CD4-positive, alpha-beta T cell treated with Interleukin-10 for 1 hour (primary cell): ENCODE data around the gene SFTPA2.
A peak's percentile ranks its signal among the peaks of the same experiment; 100 is the strongest.
"Not testable (repeated sequence)": the region's sequence is repeated elsewhere in the genome, so short reads cannot be mapped to it uniquely, and the experiment has no call there.

Source experiments
- DNase-seq: peaks from one replicate; pipeline ENCODE4 v3.0.0-alpha.2; 2020

Gene SFTPA2

DNA sequence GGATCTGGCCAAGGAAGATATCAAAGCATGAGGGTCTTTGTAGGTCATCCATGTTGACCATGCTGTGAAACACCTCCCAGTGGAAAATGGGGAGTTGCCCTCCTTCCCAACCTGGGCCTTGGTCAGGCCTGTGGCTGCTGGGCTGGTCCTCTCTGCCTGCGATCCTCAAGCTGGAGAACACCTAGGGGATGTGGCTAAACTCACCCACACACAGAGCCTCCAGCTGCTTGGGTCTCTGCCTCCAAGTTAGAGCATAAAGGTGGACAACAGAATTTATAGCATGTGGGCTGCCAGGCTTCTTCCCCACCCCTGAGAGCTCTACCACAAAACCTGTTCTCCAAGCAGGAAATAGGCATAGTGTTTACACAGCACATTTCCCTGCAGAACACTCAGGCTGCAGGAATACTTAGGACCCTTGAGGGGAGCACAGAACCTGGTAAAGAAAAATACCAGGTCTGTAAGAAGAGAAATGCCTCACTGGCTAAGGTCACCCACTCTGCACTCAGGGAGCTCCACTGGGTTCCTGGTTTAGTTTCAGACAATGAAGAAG is at the start of gene SFTPA2:
SFTPA2 (minus strand) TSS at position 248 of the 550 bp plus-strand sequence. CDS start 924 bp downstream, outside the sequence.
- DNase-seq, result no peak

GRCh38 chr10:79608505-79609375 is 48.5 kb upstream of the SFTPA2 start:
- peak; percentile 30 for DNase-seq

GRCh38 chr10:79605308-79605707 is 45.1 kb upstream of the SFTPA2 start:
- no peak for DNase-seq

GRCh38 chr10:79604294-79604693 is 44.1 kb upstream of the SFTPA2 start:
- DNase-seq, result no peak

- DNase-seq, result no peak
These were observed 42.7 kb upstream of the SFTPA2 start for GRCh38 chr10:79602953-79603352.

- DNase-seq, result no peak
These were observed 41.7 kb upstream of the SFTPA2 start for GRCh38 chr10:79601939-79602338.

DNA sequence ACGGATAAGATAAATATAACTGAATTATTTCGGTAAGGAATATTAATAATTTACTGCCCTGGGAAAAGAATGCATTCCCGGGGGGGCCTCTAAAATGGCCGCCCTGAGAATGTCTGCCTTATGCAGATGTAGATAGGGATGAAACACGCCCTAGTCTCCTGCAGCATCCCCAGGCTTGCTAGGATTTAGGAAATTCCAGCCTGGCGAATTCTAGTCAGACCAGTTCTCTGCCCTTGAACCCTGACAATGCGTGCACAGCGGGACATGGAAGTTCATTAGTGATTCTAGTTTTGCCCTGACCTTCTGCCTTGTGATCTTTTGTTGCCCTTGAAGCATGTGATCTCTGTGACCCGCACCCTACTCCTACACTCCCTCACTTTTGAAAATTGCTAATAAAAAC is 39.4 kb upstream of the SFTPA2 start:
- not testable (repeated sequence) for DNase-seq

DNA sequence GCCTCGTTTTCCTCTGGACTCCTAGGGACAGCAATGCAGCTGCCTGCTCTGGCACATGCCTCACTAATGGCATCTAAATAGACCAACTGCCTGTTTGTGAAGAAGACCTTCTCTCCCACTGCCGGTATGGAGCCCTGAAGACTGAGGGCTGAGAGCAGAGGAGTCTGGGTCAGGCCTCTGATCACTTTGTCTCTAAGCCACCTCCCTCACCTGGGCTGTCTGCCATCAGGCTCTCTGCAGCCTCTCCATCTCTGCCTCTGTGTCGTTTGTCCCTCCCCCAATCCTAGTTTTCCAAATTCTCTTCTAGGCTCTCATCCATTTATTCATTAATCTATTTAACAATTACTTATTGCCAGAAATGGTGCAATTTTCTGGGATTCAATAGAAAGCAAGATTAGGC is 35.3 kb upstream of the SFTPA2 start:
- DNase-seq, result no peak

DNA sequence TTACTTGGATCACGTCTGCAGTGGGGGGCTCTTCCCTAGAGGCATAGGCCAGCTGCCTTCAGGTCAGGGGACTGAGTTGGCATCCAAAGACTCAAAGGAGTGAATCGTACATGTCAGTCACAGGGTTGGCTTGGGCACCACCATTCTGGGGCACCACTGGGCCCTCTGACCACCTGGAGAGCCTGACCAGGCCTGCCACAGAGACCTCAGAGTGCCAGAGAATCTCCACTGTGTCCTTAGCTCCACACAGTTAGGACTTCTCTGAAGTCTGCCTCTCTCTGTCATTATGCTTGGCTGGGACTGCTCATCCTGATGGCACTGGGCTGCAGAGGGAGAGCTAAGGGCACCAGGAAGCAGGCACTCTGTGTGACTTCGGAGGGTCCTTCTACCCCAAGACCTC is 34.4 kb upstream of the SFTPA2 start:
- not testable (repeated sequence) for DNase-seq

DNA sequence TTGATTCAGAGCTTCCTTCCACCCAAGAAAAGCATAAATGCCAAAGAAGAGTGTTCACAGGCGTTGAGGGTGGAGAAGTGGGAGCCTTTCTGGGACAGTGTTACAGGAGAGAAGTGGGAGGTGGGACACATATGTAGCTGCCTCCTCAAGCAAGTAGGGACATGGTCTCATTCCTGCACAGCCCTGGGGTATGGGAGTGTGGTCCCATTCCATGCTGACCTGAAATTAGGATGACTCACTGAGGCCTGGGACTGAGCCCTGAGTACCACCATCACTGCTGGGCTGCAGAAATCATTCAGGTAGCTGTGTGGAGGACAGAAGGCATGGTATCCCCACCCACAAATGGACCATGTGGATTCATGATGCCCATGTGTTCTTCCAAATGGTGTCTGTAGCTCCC is 33.2 kb upstream of the SFTPA2 start:
- DNase-seq, result no peak

DNA sequence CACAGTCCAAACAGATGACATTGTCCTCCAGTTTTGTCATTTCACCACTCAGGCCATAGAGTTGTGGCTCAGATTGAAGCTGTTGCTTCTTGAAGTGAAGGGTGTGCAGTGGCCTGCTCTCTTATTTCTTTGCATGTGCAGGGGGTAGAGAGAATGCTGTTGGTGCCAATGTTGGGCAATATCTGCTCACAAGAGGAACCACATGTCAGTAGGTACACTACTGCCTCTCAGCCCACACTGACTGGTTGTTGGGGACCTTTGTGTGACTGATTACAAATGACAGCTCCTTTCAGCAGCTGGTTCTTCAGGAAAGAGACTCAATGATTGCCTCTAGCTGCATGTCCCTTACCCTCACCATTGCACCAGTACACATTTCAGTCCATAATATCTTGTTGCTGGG is 28.6 kb upstream of the SFTPA2 start:
- no peak for DNase-seq

GRCh38 chr10:79586933-79587332 is 26.7 kb upstream of the SFTPA2 start:
- DNase-seq, result no peak

DNA sequence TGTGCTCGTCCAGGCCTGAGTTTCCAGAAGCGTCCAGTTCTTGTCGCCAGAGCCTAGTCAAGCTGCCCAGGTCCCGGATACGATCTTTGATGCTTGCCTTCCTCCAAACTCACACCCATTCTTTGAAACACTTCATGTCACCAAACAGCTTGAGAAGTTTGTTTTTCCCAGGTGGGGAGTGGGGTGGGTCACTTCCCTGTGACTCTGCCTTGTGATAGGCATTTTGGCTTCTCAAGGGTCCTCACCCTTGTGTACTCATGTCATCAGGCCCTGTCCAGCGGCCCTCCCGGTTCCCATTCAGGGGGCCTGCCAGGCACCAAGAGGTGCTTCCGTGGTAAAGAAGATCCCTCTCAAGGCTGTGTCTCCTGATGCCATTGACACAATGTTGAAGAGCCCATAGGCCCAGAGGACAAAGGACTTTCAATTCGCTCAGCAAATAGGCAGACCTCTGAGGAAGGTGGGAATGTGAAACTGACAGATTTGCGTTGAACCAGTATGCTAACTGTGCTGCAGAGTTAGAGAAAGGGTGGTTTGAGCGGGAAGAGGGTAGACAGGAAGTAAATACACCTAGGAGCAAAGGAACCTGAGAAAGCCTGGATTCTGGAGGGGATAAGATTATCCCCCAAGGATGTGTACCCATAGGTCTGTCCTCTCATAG is 25.8 kb upstream of the SFTPA2 start:
- no peak for DNase-seq

- DNase-seq, result no peak
These were observed 23.3 kb upstream of the SFTPA2 start for GRCh38 chr10:79583488-79584024.

GRCh38 chr10:79582954-79583353 is 22.7 kb upstream of the SFTPA2 start:
- DNase-seq, result not testable (repeated sequence)

GRCh38 chr10:79582096-79582495 is 21.9 kb upstream of the SFTPA2 start:
- DNase-seq, result no peak

DNA sequence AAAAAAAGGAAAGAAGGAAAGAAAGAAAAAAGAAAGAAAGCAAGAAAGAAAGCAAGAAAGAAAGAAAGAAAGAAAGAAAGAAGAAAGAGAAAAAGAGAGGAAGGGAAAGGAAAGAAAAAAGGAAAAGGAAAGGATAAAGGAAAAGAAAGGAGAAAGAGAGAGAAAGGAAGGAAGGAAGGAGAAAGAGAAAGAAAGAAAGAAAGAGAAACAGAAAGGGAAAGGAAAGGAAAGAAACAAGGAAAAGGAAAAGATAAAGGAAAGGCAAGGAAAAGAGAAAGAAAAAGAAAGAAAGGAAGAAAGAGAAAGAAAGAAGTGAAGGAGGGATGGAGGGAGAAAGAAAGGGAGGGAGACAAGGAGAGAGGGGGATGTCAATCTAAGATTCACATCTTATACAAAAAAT is 20.8 kb upstream of the SFTPA2 start:
- DNase-seq, result no peak

DNA sequence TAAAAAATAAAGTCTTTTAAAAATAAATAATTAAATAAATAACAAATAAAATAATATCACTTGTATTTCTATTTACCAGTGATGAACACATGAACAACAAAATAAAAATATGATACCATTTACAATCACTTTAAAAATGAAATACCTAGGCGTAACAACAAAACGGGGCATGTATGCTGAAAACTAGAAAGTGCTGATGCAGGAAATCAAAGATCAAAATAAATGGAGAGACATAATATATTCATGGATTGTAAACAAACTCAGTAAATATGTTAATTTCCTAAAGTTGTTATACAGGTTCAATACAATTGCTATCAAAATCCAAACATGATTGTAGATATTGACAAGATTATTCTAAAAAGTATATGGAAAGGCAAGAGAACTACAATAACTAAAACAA is 19.2 kb upstream of the SFTPA2 start:
- DNase-seq, result no peak

DNA sequence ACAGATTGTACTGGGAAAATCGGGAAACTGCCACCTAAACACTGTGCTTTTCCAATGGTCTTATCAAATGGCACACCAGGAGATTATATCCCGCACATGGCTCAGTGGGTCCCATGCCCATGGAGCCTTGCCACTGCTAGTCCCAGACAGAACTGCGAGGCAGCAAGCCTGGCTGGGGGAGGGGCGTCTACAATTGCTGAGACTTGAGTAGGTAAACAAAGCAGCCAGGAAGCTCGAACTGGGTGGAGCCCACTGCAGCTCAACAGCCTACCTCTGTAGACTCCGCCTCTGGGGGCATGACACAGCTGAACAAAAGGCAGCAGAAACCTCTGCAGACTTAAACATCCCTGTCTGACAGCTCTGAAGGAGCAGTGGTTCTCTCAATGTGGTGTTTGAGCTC is 10.4 kb upstream of the SFTPA2 start:
- not testable (repeated sequence) for DNase-seq

- no peak for DNase-seq
These were observed 3.2 kb upstream of the SFTPA2 start for GRCh38 chr10:79563426-79563825.

DNA sequence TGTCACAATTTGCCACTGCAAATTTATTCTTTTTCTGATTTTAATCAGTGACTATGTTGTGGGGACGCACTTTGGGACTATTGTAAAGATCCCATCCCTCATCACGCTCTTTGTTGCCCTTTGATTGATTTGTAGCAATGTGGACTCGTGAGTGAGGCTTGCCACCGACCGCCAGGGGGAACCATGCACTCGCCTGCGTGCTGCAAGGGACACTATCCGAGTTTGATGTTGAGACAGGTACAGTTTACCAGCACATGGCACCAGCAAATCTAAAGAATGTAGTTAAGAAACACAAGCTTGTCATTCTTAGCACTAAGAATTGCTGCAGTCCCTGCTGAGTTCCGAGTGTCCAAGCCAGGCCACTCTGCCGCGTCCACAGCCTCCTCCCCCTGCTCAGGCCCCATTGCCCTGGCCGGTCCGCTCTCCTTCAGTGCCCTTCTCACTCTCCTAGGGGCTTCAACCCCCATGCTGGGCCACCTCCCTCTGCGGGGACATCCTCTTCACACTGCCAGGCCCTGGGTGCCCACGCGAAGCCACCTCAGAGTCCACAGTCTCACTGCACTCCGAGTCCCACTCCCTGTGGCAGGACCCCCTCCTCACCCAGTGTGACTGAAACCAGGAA is 2.0 kb upstream of the SFTPA2 start:
- DNase-seq, result peak; percentile 59

DNA sequence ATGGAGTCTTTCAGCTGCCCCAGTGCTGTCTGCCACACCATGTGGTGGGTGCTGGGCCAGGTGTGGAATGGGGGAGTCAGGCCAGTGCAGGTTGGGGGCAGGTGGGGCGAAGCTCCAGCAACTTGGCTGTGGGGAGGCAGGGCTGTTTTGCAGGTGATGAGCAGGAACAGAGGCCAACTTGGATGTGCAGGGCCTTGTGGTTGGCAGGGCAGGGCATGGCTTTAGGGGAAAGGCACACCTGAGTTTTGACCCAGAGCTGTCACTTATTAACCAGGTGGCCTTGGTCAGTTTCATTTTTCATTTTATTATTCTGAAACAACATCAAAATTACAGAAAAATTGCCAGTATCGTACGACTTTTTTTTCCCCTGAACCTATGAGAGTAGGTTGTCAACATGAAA is 1.1 kb upstream of the SFTPA2 start:
- no peak for DNase-seq

DNA sequence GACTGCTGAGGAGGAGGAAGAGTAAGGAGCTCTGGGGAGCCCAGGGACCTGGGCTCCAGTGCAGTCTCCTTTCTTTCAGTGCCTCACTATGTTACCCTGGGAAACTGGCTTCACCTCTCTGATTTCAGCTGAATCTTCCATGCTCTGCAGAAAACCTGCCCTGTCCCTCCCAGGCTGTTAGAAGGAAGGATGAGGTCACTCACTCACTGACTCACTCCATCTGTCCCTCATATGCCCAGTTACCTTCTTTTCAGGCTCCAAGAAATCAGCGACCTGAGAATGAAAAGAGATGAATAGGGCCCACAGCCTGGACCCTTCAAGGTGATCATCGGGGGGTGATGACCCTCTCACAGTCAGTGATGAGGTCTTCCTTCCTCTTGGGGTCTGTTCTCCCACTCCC is 481 bp downstream of the SFTPA2 start:
- no peak for DNase-seq
